GM10266 (cell line): ENCODE results near the gene FRA10AC1.

ENCODE experiments used
- DNase-seq: peaks from one replicate; pipeline ENCODE4 v3.0.0; 2012; ENCODE audit errors: extremely low spot score
- CTCF ChIP-seq: IDR thresholded peaks from 2 replicates; pipeline ENCODE4 v1.5.1; 2012; ENCODE audit warnings: mild to moderate bottlenecking, low read depth; ENCODE audit not compliant: control insufficient read depth, insufficient read depth; ENCODE audit errors: missing control alignments

The FRA10AC1 gene

GRCh38 chr10:93630625-93631557 is 71.5 kb downstream of the FRA10AC1 start:
- TF ChIP-seq CTCF: no peak

GRCh38 chr10:93629647-93630305 is 72.6 kb downstream of the FRA10AC1 start:
- no peak for DNase-seq
- no peak for TF ChIP-seq CTCF

More at GRCh38 chr10:93630625-93631557, 71.5 kb downstream of the FRA10AC1 start:
- DNase-seq: no peak

GRCh38 chr10:93628858-93629257 is 73.5 kb downstream of the FRA10AC1 start:
- DNase-seq: no peak
- no peak for TF ChIP-seq CTCF

GRCh38 chr10:93622942-93623341 is 79.5 kb downstream of the FRA10AC1 start:
- no peak for TF ChIP-seq CTCF
- DNase-seq: no peak

GRCh38 chr10:93620925-93621324 is 81.5 kb downstream of the FRA10AC1 start:
- no peak for TF ChIP-seq CTCF
- no peak for DNase-seq
